GM12878 (cell line): Measurements from ENCODE around the gene INPP5D. TPM values are rescaled to one million over a fixed set of nuclear protein-coding genes. Genes with fewer than 3 reads are reported as not detected.

Source experiments
- ATAC-seq: fragments of 200-7000 bp; cut with Tn5 transposase; 3 replicates; pipeline ENCODE4 v1.9.1; 2020; ENCODE audit warnings: mild to moderate bottlenecking, moderate library complexity
- BruUV-seq: library from RNA; stranded (reverse); fragments of 400-500 nt; replicated peaks from 2 replicates; lab custom pipeline; 2021; lab: Mats Ljungman, UMichigan
- CTCF ChIA-PET: fragments of 300-600 bp; sonication (Branson Sonifier 250); formaldehyde crosslinking; extraction: SDS; loops from one replicate; lab custom pipeline; 2021; ENCODE audit warnings: inconsistent platforms; lab: Yijun Ruan, JAX
- POLR2A ChIA-PET: fragments of 350-600 bp; formaldehyde crosslinking; extraction: SDS; loops from one replicate; lab custom pipeline; 2021; ENCODE audit warnings: inconsistent platforms; lab: Charles Lee
- RAD21 ChIA-PET: fragments of 300-600 bp; sonication (Branson Sonifier 250); formaldehyde crosslinking; loops from one replicate; lab custom pipeline; 2023; ENCODE audit warnings: antibody characterized with exemption; ENCODE audit not compliant: unreplicated experiment; lab: Charles Lee
- SMC1A ChIA-PET: fragments of 300-600 bp; sonication (Branson Sonifier 250); formaldehyde crosslinking; loops from one replicate; lab custom pipeline; 2023; ENCODE audit not compliant: unreplicated experiment, uncharacterized antibody; lab: Charles Lee
- DNase-seq: peaks from one replicate; pipeline ENCODE4 v3.0.0-alpha.2; 2011; ENCODE audit warnings: low read depth, low spot score
- FAIRE-seq: peaks from 3 replicates; lab custom pipeline; 2011; peaks lifted over from hg19 to GRCh38; lab: Jason Lieb, UNC
- H2AFZ ChIP-seq: 2 replicates; pipeline ENCODE4 v1.6.0; 2011; ENCODE audit warnings: low read depth, low read length, control low read depth; ENCODE audit not compliant: control insufficient read depth
- H3K27ac ChIP-seq: 2 replicates; pipeline ENCODE4 v1.5.1; 2011; ENCODE audit warnings: control low read depth; ENCODE audit not compliant: control insufficient read depth, insufficient read depth
- H3K27me3 ChIP-seq, 2 experiments: replicated peaks in 1 of 2; 2 replicates each; pipeline versions ENCODE4 v1.6.0 to v1.6.1; 2011; ENCODE audit warnings: low read length in 1 of 2; ENCODE audit not compliant: control insufficient read depth in 2 of 2, insufficient read depth in 2 of 2
- H3K36me3 ChIP-seq, 2 experiments: 2 replicates each; pipeline ENCODE4 v1.5.1; 2011; ENCODE audit warnings: low read length in 1 of 2; ENCODE audit not compliant: control insufficient read depth in 2 of 2, insufficient read depth in 2 of 2
- H3K4me1 ChIP-seq: 2 replicates; pipeline ENCODE4 v1.6.1; 2011; ENCODE audit warnings: mild to moderate bottlenecking, low read length, moderate library complexity, mixed read lengths; ENCODE audit not compliant: control insufficient read depth, insufficient read depth
- H3K4me2 ChIP-seq: 2 replicates; pipeline ENCODE4 v1.6.0; 2011; ENCODE audit warnings: control low read depth; ENCODE audit not compliant: control insufficient read depth, insufficient read depth
- H3K4me3 ChIP-seq: fragments of 200-600 bp; sonication (generic); 2 replicates; pipeline ENCODE4 v1.5.1; 2016
- H3K79me2 ChIP-seq: 2 replicates; pipeline ENCODE4 v1.6.0; 2011; ENCODE audit warnings: low read length; ENCODE audit not compliant: control insufficient read depth, insufficient read depth
- H3K9ac ChIP-seq: 2 replicates; pipeline ENCODE4 v1.8.0; 2011; ENCODE audit warnings: low read length, control low read depth, mixed read lengths; ENCODE audit not compliant: control insufficient read depth, insufficient read depth
- H3K9me3 ChIP-seq: replicated peaks from 3 replicates; pipeline ENCODE4 v1.5.1; 2011; ENCODE audit warnings: mild to moderate bottlenecking, low read length; ENCODE audit not compliant: control insufficient read depth, insufficient read depth
- H4K20me1 ChIP-seq: 2 replicates; pipeline ENCODE4 v1.6.0; 2011; ENCODE audit not compliant: control insufficient read depth, insufficient read depth
- CHD4 ChIP-seq: fragments of 200-600 bp; sonication (generic); IDR thresholded peaks from 2 replicates; pipeline ENCODE4 v1.6.1; 2016; ENCODE audit warnings: mild to moderate bottlenecking
- KAT2A ChIP-seq: conservative IDR thresholded peaks from 2 replicates; pipeline ENCODE4 v1.6.1; 2011; ENCODE audit warnings: low read depth, low read length; ENCODE audit not compliant: control insufficient read depth
- MXI1 ChIP-seq: fragments of 150-350 bp; IDR thresholded peaks from 2 replicates; pipeline ENCODE4 v1.6.1; 2011; ENCODE audit warnings: low read depth, mild to moderate bottlenecking, inconsistent platforms, low read length, improper control_type of control experiment
- NFYA ChIP-seq: IDR thresholded peaks from 2 replicates; pipeline ENCODE4 v1.6.1; 2011; ENCODE audit warnings: low read depth, mild to moderate bottlenecking, low read length, improper control_type of control experiment, borderline replicate concordance
- SIX5 ChIP-seq: IDR thresholded peaks from 2 replicates; pipeline ENCODE4 v1.6.1; 2011; ENCODE audit warnings: mild to moderate bottlenecking, low read depth, low read length, moderate library complexity; ENCODE audit not compliant: severe bottlenecking
- SMAD5 ChIP-seq: IDR thresholded peaks from 2 replicates; pipeline ENCODE4 v1.6.1; 2016; ENCODE audit warnings: antibody characterized with exemption, low read depth
- ZNF217 ChIP-seq: fragments of 450-650 bp; IDR thresholded peaks from 2 replicates; pipeline ENCODE4 v1.6.1; 2017; ENCODE audit warnings: antibody characterized with exemption, mild to moderate bottlenecking
- ZNF24 ChIP-seq: fragments of 450-650 bp; IDR thresholded peaks from 2 replicates; pipeline ENCODE4 v1.6.1; 2017; ENCODE audit warnings: antibody characterized with exemption, mild to moderate bottlenecking
- WGBS: methylation state at CpG from one replicate; pipeline ENCODE4 v1.1.6; 2016; ENCODE audit warnings: low lambda C conversion rate; ENCODE audit not compliant: insufficient replicate concordance, insufficient coverage; ENCODE audit errors: missing lambda C conversion rate; 5-methylcytosine and 5-hydroxymethylcytosine counted together
- in situ Hi-C: fragments of 300-500 bp; cut with MboI; formaldehyde crosslinking; loops from 9 replicates; pipeline ENCODE4 v1.14.3; 2018; ENCODE audit warnings: mixed read lengths
- intact Hi-C: fragments of 100-400 bp; cut with micrococcal nuclease; formaldehyde crosslinking; loops from one replicate; pipeline ENCODE4 v1.14.2; 2022; ENCODE audit not compliant: unreplicated experiment
- polyA plus RNA-seq, 11 experiments: library from polyadenylated mRNA; depleted of rRNA in 4 of 11; unstranded in 6 of 11; stranded (reverse) in 5 of 11; fragments of >200 nt; fragmentation: Nextera tagmentation in 4 of 11; fragmentation: Illumina TruSeq in 1 of 11; extraction: Ambion mirVana in 4 of 11; extraction: Trizol in 1 of 11; gene quantifications; 1 replicate in 1 of 11; 2 replicates in 10 of 11; pipeline versions ENCODE4 v1.2.1 to v1.2.3, GENCODE V29; 2011 to 2016; ENCODE audit warnings: inconsistent platforms in 2 of 11, missing spikeins in 2 of 11, low read depth in 1 of 11
- total RNA-seq, 4 experiments: library from RNA; depleted of rRNA in 3 of 4; stranded (reverse); fragments of >200 nt in 3 of 4; fragmentation: Illumina TruSeq in 1 of 4; extraction: Trizol in 1 of 4; gene quantifications; 2 replicates each; pipeline versions ENCODE4 v1.2.1 to v1.2.3, GENCODE V29; 2013 to 2021
- TF ChIP-seq, protein P1 (sequence below): fragments of 450-650 bp; IDR thresholded peaks from 2 replicates; pipeline ENCODE4 v1.6.1; 2016; ENCODE audit warnings: mild to moderate bottlenecking
- TF ChIP-seq, protein P2 (sequence below): fragments of 450-650 bp; IDR thresholded peaks from 2 replicates; pipeline ENCODE4 v1.6.1; 2017; ENCODE audit warnings: mild to moderate bottlenecking, moderate library complexity

The INPP5D gene
- total and polyA plus RNA-seq, 10 of the 15 experiments (the other 5 are each of a cell fraction or from before 2014, with no cell fraction given) = 11.8 to 139 (median 88.8) TPM

DNA sequence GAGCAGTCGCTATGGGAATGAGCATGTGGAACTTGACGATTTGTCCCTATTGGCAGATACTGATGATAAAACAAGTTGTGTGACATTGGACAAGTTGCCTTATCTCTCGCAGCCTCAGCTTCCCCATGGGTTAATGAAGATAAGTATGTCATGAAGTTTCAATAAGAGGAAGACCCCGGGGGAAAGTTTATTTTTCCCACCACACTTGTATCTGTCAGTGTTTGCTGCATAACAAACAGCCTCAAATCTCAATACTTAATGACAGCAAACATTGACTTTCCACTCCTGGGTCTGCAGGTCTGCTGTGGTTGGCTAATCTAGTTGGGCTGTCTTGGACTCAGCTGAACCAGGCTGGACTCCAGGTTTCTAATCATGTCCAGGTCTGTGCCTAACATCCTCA, 45.8 kb downstream of the INPP5D start:
- Histone ChIP-seq H3K4me3 (no peak overlapping the region), H3K79me2 (peaks cover 79% of the 10 kb centered on the region), H3K4me1 (peaks cover 44% of the 10 kb centered on the region), H3K27me3 (no peaks in the 10 kb centered on the region), H3K36me3 (peaks cover 24 to 25% of the 10 kb centered on the region in 2 experiments), H2AFZ (no peak overlapping the region), H3K9ac (no peak overlapping the region), H3K4me2 (no peak overlapping the region), H3K27ac (peak overlapping the region; percentile 27; the same call in 1 of the 2 replicates), H3K9me3 (no peaks in the 10 kb centered on the region; the same call in 2 of the 3 replicates), H4K20me1 (peaks cover 2% of the 10 kb centered on the region; the same call in 1 of the 2 replicates)
- BruUV-seq = no TSS peak
- ATAC-seq (no peak), DNase-seq (no peak), FAIRE-seq (no peak)
- ChIA-PET CTCF (interaction anchor here (1.2 to 1.5 kb wide), 3 partner anchors 9 to 146 kb away, joined by 3 read pairs; partner anchors contain the start of gene ATG16L1), RAD21 (interaction anchor here (0.6 to 15.2 kb wide), 4 partner anchors 18 to 43 kb away, joined by 3 to 160 read pairs (median 15); partner anchors contain the start of gene INPP5D), POLR2A (interaction anchor here (1.0 to 4.9 kb wide), 4 partner anchors 20 to 45 kb away, joined by 3 to 27 read pairs (median 6); no protein-coding TSS in a partner anchor), SMC1A (interaction anchor here (0.9 to 4.5 kb wide), 5 partner anchors 12 to 37 kb away, joined by 3 to 24 read pairs (median 5); no protein-coding TSS in a partner anchor)
- TF ChIP-seq SMAD5 = 0 out of 2 replicates have a peak, but pooled peaks have one; percentile 5
- peak; percentile 70; the same call in 1 of the 2 replicates for TF ChIP-seq ZNF217
- no peak for TF ChIP-seq SIX5
- no peak for TF ChIP-seq MXI1
- in situ Hi-C loops (no loop called here), intact Hi-C loops (no loop called here)
- 97% methylated on average over 4 of the region's 4 CpGs for WGBS

- POLR2A ChIA-PET = interaction anchor here (0.5 to 4.9 kb wide), 10 partner anchors 10 to 1429 kb away, joined by 3 to 27 read pairs (median 4); no protein-coding TSS in a partner anchor
Observed at GRCh38 chr2:233107011-233107410, 46.9 kb downstream of the INPP5D start.

More at GRCh38 chr2:233107011-233107410, 46.9 kb downstream of the INPP5D start:
- Histone ChIP-seq H2AFZ (no peak overlapping the region), H3K4me1 (peaks cover 38% of the 10 kb centered on the region), H3K4me2 (no peak overlapping the region), H3K9ac (no peak overlapping the region), H4K20me1 (peaks cover 2% of the 10 kb centered on the region; the same call in 1 of the 2 replicates), H3K9me3 (no peaks in the 10 kb centered on the region; the same call in 2 of the 3 replicates), H3K36me3 (peaks cover 25 to 26% of the 10 kb centered on the region in 2 experiments), H3K27ac (peak overlapping the region; percentile 32; the same call in 1 of the 2 replicates), H3K79me2 (peaks cover 81% of the 10 kb centered on the region), H3K27me3 (no peaks in the 10 kb centered on the region), H3K4me3 (no peak overlapping the region)
- 0% methylated on average over 1 of the region's 1 CpG for WGBS
- DNase-seq (no peak), FAIRE-seq (no peak), ATAC-seq (no peak)
- TF ChIP-seq ZNF24 = no peak
- TF ChIP-seq, protein P1, sequence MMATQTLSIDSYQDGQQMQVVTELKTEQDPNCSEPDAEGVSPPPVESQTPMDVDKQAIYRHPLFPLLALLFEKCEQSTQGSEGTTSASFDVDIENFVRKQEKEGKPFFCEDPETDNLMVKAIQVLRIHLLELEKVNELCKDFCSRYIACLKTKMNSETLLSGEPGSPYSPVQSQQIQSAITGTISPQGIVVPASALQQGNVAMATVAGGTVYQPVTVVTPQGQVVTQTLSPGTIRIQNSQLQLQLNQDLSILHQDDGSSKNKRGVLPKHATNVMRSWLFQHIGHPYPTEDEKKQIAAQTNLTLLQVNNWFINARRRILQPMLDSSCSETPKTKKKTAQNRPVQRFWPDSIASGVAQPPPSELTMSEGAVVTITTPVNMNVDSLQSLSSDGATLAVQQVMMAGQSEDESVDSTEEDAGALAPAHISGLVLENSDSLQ = no peak
- TF ChIP-seq NFYA = no peak
- TF ChIP-seq CHD4 = no peak
- TF ChIP-seq KAT2A = no peak
- TF ChIP-seq, protein P2, sequence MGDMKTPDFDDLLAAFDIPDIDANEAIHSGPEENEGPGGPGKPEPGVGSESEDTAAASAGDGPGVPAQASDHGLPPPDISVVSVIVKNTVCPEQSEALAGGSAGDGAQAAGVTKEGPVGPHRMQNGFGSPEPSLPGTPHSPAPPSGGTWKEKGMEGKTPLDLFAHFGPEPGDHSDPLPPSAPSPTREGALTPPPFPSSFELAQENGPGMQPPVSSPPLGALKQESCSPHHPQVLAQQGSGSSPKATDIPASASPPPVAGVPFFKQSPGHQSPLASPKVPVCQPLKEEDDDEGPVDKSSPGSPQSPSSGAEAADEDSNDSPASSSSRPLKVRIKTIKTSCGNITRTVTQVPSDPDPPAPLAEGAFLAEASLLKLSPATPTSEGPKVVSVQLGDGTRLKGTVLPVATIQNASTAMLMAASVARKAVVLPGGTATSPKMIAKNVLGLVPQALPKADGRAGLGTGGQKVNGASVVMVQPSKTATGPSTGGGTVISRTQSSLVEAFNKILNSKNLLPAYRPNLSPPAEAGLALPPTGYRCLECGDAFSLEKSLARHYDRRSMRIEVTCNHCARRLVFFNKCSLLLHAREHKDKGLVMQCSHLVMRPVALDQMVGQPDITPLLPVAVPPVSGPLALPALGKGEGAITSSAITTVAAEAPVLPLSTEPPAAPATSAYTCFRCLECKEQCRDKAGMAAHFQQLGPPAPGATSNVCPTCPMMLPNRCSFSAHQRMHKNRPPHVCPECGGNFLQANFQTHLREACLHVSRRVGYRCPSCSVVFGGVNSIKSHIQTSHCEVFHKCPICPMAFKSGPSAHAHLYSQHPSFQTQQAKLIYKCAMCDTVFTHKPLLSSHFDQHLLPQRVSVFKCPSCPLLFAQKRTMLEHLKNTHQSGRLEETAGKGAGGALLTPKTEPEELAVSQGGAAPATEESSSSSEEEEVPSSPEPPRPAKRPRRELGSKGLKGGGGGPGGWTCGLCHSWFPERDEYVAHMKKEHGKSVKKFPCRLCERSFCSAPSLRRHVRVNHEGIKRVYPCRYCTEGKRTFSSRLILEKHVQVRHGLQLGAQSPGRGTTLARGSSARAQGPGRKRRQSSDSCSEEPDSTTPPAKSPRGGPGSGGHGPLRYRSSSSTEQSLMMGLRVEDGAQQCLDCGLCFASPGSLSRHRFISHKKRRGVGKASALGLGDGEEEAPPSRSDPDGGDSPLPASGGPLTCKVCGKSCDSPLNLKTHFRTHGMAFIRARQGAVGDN = no peak
- in situ Hi-C loops = no loop called here
- CTCF ChIA-PET = interaction anchor here (0.6 to 3.2 kb wide), 6 partner anchors 10 to 144 kb away, joined by 3 to 12 read pairs (median 3); partner anchors contain the start of genes ATG16L1 and INPP5D
- RAD21 ChIA-PET = interaction anchor here (1.0 to 15.2 kb wide), 6 partner anchors 17 to 149 kb away, joined by 3 to 160 read pairs (median 4); partner anchors contain the start of gene INPP5D
- SMC1A ChIA-PET = interaction anchor here (0.7 to 4.5 kb wide), 7 partner anchors 10 to 46 kb away, joined by 3 to 24 read pairs (median 4); no protein-coding TSS in a partner anchor
- intact Hi-C loops = no loop called here
- BruUV-seq = no TSS peak
